Peyer's patch (tissue), 4 donors: ENCODE results near the gene NEDD9.

ENCODE experiments used
- CTCF ChIP-seq, 6 experiments: fragments of 450-650 bp in 4 of 6; fragments of 200-600 bp in 2 of 6; sonication (generic) in 1 of 6; IDR thresholded peaks; one replicate each; pipeline ENCODE4 v1.5.1; 2017 to 2019; ENCODE audit warnings: antibody characterized with exemption in 6 of 6, mild to moderate bottlenecking in 3 of 6, moderate library complexity in 1 of 6
- POLR2A ChIP-seq, 2 donors: fragments of 450-650 bp; IDR thresholded peaks; one replicate each; pipeline ENCODE4 v1.5.1; 2017; ENCODE audit warnings: antibody characterized with exemption in 2 of 2, mild to moderate bottlenecking in 2 of 2, moderate library complexity in 2 of 2

GRCh38 chr6:11181478-11182136 lies 50.9 kb downstream of the NEDD9 start:
- no peak for TF ChIP-seq POLR2A (IDR thresholded peaks at IDR 0.05)
- no peak for TF ChIP-seq CTCF (IDR thresholded peaks at IDR 0.05)
